GM13977 (cell line): ENCODE data around the gene COG2.
"Not testable (repeated sequence)": the region's sequence is repeated elsewhere in the genome, so short reads cannot be mapped to it uniquely, and the experiment has no call there.

Experiments
- DNase-seq: peaks from one replicate; pipeline ENCODE4 v3.0.0; 2012; ENCODE audit warnings: low spot score
- in situ Hi-C: fragments of 300-500 bp; cut with MboI; formaldehyde crosslinking; loops from one replicate; pipeline ENCODE4 v1.12.0; 2022; ENCODE audit warnings: low sequenced_read_pairs, low pct_unique_long_range_greater_than_20kb, mixed read lengths, inconsistent platforms; ENCODE audit not compliant: unreplicated experiment
- TF ChIP-seq, protein P1 (sequence below): IDR thresholded peaks from 2 replicates; pipeline ENCODE4 v1.5.1; 2012; ENCODE audit warnings: mild to moderate bottlenecking, control low read depth; ENCODE audit not compliant: insufficient read depth; ENCODE audit errors: extremely low read depth, missing control alignments

The COG2 gene

GRCh38 chr1:230710543-230710904, 68.2 kb downstream of the COG2 start:
- in situ Hi-C loops: no loop called here
- TF ChIP-seq, protein P1, sequence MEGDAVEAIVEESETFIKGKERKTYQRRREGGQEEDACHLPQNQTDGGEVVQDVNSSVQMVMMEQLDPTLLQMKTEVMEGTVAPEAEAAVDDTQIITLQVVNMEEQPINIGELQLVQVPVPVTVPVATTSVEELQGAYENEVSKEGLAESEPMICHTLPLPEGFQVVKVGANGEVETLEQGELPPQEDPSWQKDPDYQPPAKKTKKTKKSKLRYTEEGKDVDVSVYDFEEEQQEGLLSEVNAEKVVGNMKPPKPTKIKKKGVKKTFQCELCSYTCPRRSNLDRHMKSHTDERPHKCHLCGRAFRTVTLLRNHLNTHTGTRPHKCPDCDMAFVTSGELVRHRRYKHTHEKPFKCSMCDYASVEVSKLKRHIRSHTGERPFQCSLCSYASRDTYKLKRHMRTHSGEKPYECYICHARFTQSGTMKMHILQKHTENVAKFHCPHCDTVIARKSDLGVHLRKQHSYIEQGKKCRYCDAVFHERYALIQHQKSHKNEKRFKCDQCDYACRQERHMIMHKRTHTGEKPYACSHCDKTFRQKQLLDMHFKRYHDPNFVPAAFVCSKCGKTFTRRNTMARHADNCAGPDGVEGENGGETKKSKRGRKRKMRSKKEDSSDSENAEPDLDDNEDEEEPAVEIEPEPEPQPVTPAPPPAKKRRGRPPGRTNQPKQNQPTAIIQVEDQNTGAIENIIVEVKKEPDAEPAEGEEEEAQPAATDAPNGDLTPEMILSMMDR: no peak
- DNase-seq: no peak

DNA sequence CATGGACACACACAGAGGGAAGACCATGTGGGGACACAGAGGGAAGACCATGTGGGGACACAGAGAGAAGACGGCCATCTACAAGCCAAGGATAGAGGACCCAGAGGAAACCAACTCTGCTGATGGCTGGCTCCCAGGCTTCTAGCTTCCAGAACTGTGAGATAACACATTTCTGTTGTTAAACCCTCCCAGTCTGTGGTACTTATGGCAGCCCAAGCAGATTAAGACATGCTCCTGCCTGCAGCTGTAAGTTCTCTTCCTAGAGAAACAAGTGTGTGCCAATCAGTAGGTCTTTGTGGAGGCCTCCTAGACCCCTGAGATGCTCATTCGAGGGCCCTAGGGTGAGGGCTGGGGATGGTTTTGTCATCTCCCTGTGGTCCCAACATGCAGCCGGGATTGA, 69.0 kb downstream of the COG2 start:
- TF ChIP-seq, protein P1: no peak
- DNase-seq: no peak
- in situ Hi-C loops: no loop called here

DNA sequence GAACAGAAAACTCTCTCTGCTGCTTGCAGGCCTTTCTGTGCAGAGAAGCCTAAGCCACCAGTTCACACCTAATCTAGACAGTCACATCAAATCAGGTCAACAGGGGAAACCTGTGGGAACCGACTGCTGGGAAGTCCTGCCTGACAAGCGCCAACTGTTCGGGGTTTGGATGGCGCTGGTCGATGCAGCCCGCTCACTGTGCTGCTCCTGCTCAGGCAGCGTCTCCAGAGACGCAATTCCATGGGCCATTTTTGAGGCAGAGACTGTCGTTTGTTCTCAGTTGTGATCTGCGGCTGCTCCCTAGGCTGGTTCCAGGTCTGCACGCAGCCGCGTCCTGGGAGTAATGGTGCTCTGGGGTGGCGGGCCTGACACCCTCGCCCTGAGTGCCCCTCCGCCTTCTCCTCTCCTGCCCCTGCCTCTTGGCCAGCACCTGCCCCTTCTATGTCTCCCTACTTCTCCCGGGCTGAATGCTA, 70.2 kb downstream of the COG2 start:
- TF ChIP-seq, protein P1: no peak
- in situ Hi-C loops: no loop called here
- no peak for DNase-seq

GRCh38 chr1:230713138-230713537, 70.9 kb downstream of the COG2 start:
- TF ChIP-seq, protein P1: no peak
- in situ Hi-C loops: no loop called here
- DNase-seq: no peak

GRCh38 chr1:230713547-230713914, 71.2 kb downstream of the COG2 start:
- TF ChIP-seq, protein P1: no peak
- in situ Hi-C loops: no loop called here
- DNase-seq: no peak

- TF ChIP-seq, protein P1: no peak
- DNase-seq: no peak
- in situ Hi-C loops: no loop called here
These were observed 71.9 kb downstream of the COG2 start, which contains the start of gene AGT for GRCh38 chr1:230713915-230714764. Gene AGT (minus strand): TSS chr1:230714122. CDS start chr1:230710823, 3,299 bp downstream.

GRCh38 chr1:230715510-230715909, 73.2 kb downstream of the COG2 start:
- TF ChIP-seq, protein P1: no peak
- in situ Hi-C loops: no loop called here

GRCh38 chr1:230716453-230716852, 74.2 kb downstream of the COG2 start:
- DNase-seq, in situ Hi-C loops: not testable (repeated sequence)

More at GRCh38 chr1:230715510-230715909, 73.2 kb downstream of the COG2 start:
- DNase-seq: no peak
